Body of pancreas (tissue), 4 donors: ENCODE results near the gene SYN1. TPM values are rescaled to one million over a fixed set of nuclear protein-coding genes. Genes with fewer than 3 reads are reported as not detected.
A peak's percentile ranks its signal among the peaks of the same experiment; 100 is the strongest.

Experiments
- ATAC-seq: fragments of 150-250 bp; one replicate; pipeline ENCODE4 v1.9.1; 2016
- DNase-seq, 4 donors: peaks; one replicate each; pipeline ENCODE4 v3.0.0-alpha.2; 2019
- H3K27ac ChIP-seq, 4 donors: fragments of 200-600 bp; sonication (generic); 1 replicate in 3 of 4; 2 replicates in 1 of 4; pipeline versions ENCODE4 v1.5.1 to v1.6.1; 2016 to 2019; ENCODE audit warnings: mild to moderate bottlenecking in 1 of 4, mixed read lengths in 1 of 4, moderate library complexity in 1 of 4
- H3K27me3 ChIP-seq, 2 donors: fragments of 200-600 bp; sonication (generic); one replicate each; pipeline ENCODE4 v1.6.0; 2016; ENCODE audit warnings: mild to moderate bottlenecking in 1 of 2
- H3K36me3 ChIP-seq, 2 donors: fragments of 200-600 bp; sonication (generic); replicated peaks in 1 of 2; 2 replicates each; pipeline ENCODE4 v1.5.1; 2016; ENCODE audit warnings: low read depth in 2 of 2; ENCODE audit not compliant: insufficient read depth in 1 of 2
- H3K4me1 ChIP-seq: fragments of 200-600 bp; sonication (generic); one replicate; pipeline ENCODE4 v1.6.0; 2016
- H3K4me3 ChIP-seq, 2 donors: fragments of 200-600 bp; sonication (generic); 1 replicate in 1 of 2; 2 replicates in 1 of 2; pipeline ENCODE4 v1.5.1; 2016 to 2019
- H3K9me3 ChIP-seq, 3 donors: fragments of 200-600 bp; sonication (generic); 1 replicate in 2 of 3; 2 replicates in 1 of 3; pipeline ENCODE4 v1.5.1; 2016
- POLR2A ChIP-seq, 3 donors: fragments of 450-650 bp; IDR thresholded peaks; one replicate each; pipeline ENCODE4 v1.6.1; 2016; ENCODE audit warnings: antibody characterized with exemption in 3 of 3, mild to moderate bottlenecking in 2 of 3
- WGBS, 2 donors: methylation state at CpG; one replicate each; pipeline ENCODE4 v1.1.5; 2017; 5-methylcytosine and 5-hydroxymethylcytosine counted together
- intact Hi-C: fragments of 100-400 bp; cut with DNase I; formaldehyde crosslinking; loops from one replicate; pipeline ENCODE4 v1.15.1; 2023
- total RNA-seq, 2 donors: library from RNA; depleted of rRNA; stranded (reverse); fragments of >200 nt; gene quantifications; one replicate each; pipeline ENCODE4 v1.1.0, GENCODE V29; 2016
- TF ChIP-seq, protein P1 (sequence below), 7 experiments: fragments of 450-650 bp in 4 of 7; fragments of 200-600 bp in 3 of 7; sonication (generic) in 3 of 7; IDR thresholded peaks; one replicate each; pipeline ENCODE4 v1.5.1; 2016 to 2019; ENCODE audit warnings: antibody characterized with exemption in 7 of 7

SYN1 gene
- total RNA-seq, 2 donors from 2014 or later: 0.26 to 4.0 TPM

DNA sequence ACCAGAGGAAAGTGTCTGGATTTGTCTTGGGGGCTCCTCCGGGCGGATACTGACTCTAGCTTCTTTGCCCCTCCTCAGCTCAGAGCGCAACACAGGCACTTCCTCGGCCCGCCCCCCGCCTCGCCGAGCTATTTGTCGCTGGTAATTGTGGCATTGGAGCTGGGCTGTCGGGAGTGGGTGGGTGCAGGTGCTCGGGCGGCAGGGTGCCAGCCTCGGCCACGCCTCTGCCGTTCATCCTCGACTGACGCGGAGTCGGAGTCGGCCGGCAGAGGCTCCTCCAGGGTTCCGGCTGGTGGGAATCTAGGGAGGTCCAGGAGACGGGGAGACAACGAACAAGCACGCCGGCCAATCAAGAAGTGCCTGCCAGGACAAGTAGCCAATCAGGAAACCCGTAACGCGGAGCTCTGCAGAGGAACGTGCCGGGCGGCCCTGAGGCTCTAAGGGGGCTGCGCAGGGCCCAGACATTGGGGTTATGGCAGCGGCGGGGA lies 3.9 kb upstream of the SYN1 start:
- H3K27ac ChIP-seq: no peak overlapping the region
- no peak overlapping the region for H3K4me3 ChIP-seq
- WGBS, 2 donors: 0% methylated on average over 23 of the region's 35 CpGs; no CpG with 5 or more reads in 1 of the 2 donors
- TF ChIP-seq POLR2A (IDR thresholded peaks at IDR 0.05): no peak
- TF ChIP-seq, protein P1, sequence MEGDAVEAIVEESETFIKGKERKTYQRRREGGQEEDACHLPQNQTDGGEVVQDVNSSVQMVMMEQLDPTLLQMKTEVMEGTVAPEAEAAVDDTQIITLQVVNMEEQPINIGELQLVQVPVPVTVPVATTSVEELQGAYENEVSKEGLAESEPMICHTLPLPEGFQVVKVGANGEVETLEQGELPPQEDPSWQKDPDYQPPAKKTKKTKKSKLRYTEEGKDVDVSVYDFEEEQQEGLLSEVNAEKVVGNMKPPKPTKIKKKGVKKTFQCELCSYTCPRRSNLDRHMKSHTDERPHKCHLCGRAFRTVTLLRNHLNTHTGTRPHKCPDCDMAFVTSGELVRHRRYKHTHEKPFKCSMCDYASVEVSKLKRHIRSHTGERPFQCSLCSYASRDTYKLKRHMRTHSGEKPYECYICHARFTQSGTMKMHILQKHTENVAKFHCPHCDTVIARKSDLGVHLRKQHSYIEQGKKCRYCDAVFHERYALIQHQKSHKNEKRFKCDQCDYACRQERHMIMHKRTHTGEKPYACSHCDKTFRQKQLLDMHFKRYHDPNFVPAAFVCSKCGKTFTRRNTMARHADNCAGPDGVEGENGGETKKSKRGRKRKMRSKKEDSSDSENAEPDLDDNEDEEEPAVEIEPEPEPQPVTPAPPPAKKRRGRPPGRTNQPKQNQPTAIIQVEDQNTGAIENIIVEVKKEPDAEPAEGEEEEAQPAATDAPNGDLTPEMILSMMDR (IDR thresholded peaks at IDR 0.05): no peak
- ATAC-seq: peak; percentile 67
- H3K36me3 ChIP-seq: no peaks in the 10 kb centered on the region
- intact Hi-C loops: no loop called here
- peaks cover 13% of the 10 kb centered on the region for H3K4me1 ChIP-seq
- H3K9me3 ChIP-seq: no peaks in the 10 kb centered on the region
- no peaks in the 10 kb centered on the region for H3K27me3 ChIP-seq
- peak; percentile 44 to 72 (median 63) for DNase-seq

DNA sequence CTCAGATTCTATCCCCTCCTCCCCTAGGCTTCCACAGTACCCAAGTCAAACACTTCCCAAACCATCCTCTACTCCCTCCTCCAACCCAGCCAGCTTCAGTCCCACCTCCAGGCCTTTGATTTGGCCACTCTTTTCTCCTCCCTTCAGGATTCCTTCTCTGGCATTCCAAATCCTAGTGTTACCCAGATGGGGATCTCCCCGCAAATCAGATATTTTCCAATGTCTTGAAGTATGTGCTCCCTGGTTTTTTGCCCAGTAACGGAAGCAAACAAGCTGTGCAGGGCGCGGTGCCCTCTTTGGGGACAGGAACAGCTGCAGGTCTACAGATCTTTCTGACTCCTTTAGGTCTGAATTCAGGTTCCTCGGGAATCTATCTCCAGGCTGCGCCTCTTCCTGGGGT lies 2.2 kb upstream of the SYN1 start:
- peaks cover 13% of the 10 kb centered on the region for H3K4me1 ChIP-seq
- TF ChIP-seq, protein P1 (IDR thresholded peaks at IDR 0.05): no peak
- TF ChIP-seq POLR2A (IDR thresholded peaks at IDR 0.05): no peak
- no peaks in the 10 kb centered on the region for H3K9me3 ChIP-seq
- intact Hi-C loops: no loop called here
- ATAC-seq (no peak), DNase-seq (no peak)
- no peaks in the 10 kb centered on the region for H3K27me3 ChIP-seq
- H3K36me3 ChIP-seq: no peaks in the 10 kb centered on the region
- H3K27ac ChIP-seq: no peak overlapping the region
- no peak overlapping the region for H3K4me3 ChIP-seq
- WGBS, 2 donors: 71 to 88% methylated on average over 6 of the region's 6 CpGs

DNA sequence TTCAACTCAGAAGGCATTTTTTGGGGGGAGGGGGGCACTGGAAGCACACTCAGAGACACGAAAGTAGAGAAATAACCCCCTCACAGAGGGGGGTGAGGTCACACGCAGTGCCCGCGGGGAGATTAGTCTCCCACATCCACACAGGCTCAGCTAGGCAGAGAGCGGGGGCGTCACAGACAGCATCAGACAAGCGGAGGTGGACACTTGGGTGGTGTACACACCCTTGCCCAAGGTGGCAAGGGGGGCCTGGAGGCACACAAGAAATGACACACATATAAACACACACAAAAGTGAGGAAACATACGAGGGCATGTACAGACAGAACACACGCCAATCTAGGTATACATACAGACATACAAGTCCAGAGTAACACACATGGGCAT lies 637 bp upstream of the SYN1 start:
- TF ChIP-seq, protein P1 (IDR thresholded peaks at IDR 0.05): no peak
- ATAC-seq: no peak
- no peak for DNase-seq
- H3K9me3 ChIP-seq: no peaks in the 10 kb centered on the region
- H3K27ac ChIP-seq: no peak overlapping the region
- 41% methylated on average over 5 of the region's 9 CpGs; no CpG with 5 or more reads in 1 of the 2 donors for WGBS, 2 donors
- H3K4me3 ChIP-seq: no peak overlapping the region
- no peaks in the 10 kb centered on the region for H3K27me3 ChIP-seq
- peaks cover 13% of the 10 kb centered on the region for H3K4me1 ChIP-seq
- intact Hi-C loops: no loop called here
- no peaks in the 10 kb centered on the region for H3K36me3 ChIP-seq

DNA sequence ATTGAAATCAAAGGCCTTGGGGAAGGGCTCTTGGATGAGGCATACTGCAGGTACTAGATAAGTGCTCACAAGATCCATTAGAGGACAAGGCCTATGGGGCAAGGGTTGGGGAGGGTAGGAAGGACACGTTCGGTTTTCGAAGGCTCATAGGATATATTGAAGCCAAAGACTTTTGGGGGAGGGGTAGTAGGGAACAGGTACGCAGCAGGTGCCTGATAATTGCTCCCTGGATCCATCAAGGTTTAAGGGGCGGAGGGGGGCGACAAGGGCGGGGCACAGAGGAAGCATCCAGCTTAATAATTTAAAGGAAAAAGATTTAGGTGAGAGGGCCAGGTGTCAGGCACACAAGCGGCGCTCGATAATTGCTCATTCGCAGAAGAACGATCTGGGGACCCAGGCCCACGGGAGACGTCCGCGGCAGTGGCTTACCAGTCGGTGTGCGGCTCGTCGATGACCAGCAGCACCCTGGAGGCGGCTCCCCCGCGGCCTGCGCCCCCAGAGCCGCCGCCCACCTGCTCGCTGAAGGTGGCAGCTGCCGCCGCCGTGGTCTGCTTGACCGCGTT lies 653 bp downstream of the SYN1 start:
- Histone ChIP-seq H3K36me3 (no peaks in the 10 kb centered on the region), H3K4me1 (peaks cover 13% of the 10 kb centered on the region), H3K9me3 (no peaks in the 10 kb centered on the region), H3K4me3 (no peak overlapping the region), H3K27me3 (no peaks in the 10 kb centered on the region), H3K27ac (no peak overlapping the region)
- WGBS, 2 donors: 28 to 73% methylated on average over 9 to 28 of the region's 32 CpGs
- DNase-seq (no peak), ATAC-seq (no peak)
- intact Hi-C loops: no loop called here
- TF ChIP-seq POLR2A (IDR thresholded peaks at IDR 0.05): no peak
- TF ChIP-seq, protein P1 (IDR thresholded peaks at IDR 0.05): no peak

DNA sequence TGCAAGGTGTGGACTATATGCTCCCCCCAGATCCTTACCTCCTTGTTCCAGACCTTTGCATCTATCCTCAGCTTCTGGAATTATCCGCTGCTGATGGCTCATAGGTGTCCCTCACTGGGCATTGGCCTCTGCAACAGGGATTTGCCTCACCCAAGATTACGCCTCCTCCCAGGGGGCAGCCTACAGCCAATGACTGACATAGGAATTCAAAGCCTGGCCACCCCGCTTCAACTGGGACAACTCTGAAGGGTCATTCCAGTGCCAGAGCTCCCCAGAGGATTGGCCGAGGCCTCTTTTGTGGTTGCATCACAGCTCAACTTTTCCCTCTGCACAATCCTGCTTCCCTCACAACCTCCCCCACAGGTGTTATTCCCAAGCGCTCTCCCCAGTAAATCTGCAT lies 5.0 kb downstream of the SYN1 start:
- Histone ChIP-seq H3K4me1 (peaks cover 5% of the 10 kb centered on the region), H3K36me3 (no peaks in the 10 kb centered on the region), H3K9me3 (no peaks in the 10 kb centered on the region), H3K27ac (no peak overlapping the region), H3K27me3 (no peaks in the 10 kb centered on the region), H3K4me3 (no peak overlapping the region)
- DNase-seq (no peak), ATAC-seq (no peak)
- intact Hi-C loops: no loop called here
- TF ChIP-seq POLR2A (IDR thresholded peaks at IDR 0.05): no peak
- TF ChIP-seq, protein P1 (IDR thresholded peaks at IDR 0.05): no peak
- 80 to 87% methylated on average over 1 to 5 of the region's 5 CpGs for WGBS, 2 donors
